GM21717 (cell line): ENCODE results near the gene RASAL1.

ENCODE experiments used
- ATAC-seq: cut with Tn5 transposase; IDR thresholded peaks from one replicate; pipeline ENCODE4 v1.9.1; 2021; ENCODE audit warnings: mild to moderate bottlenecking, moderate library complexity; ENCODE audit not compliant: unreplicated experiment

Gene RASAL1

GRCh38 chr12:113099364-113099763 lies 36.2 kb downstream of the RASAL1 start:
- no peak for ATAC-seq

DNA sequence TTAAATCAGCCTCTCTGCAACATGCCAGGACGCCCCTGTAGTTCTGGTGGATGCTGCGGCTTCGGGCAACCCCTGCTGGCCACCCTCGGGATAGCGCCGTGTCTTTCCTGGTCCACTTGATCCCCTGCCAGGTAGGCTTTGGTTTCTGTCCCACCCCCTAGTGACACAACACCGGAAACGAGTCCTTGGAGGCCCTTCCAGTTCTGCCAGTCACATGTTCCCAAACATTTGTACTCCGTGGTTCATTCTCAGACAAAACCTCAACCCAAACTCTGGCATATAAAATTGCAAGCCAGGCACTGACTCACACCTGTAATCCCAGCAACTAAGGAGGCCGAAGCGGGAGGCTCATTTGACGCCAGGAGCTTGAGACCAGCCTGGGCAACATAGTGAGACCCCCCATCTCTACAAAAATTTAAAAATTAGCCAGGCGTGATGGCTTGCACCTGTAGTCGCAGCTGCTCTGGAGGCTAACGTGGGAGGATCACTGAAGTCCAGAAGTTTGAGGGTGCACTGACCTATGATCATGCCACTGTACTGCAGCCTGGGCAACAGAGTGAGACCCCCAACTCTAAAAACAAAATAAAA lies 37.0 kb downstream of the RASAL1 start:
- ATAC-seq, result peak; percentile 63

DNA sequence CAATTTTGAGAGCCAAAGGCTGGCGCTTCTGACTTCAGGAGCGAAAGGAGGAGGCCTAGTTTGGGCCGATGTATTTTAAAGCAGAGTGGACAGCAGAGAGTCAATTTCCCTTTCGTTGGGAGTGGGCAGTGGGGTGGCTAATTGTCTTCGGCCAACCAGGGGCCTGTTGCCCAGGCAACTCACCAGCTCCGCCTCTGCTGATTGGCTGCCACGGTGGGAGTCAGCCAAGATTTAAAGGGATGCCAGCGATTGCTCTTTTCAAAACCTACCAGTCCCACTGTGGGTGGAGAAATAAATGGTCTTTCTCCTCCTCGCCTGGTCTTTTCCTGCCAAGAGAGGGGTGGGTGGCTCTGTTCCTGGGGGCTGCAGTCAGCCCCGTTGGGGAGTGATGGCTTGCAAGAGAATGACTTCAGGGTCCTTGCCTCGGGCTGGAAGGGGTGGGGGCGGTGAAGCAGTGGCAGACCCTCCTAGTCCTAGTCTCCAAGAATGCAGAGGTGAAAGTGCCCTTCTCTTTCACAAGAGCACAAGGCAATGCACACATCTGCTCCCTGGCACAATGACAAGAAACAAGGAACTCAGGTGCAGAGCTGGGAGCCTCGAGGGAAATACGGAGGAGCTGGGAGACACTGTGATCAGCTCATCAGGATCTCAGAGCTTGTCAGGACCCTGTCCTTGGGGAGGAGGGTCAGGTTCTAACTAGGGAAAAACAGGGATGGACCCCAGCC lies 37.7 kb downstream of the RASAL1 start:
- no peak for ATAC-seq

DNA sequence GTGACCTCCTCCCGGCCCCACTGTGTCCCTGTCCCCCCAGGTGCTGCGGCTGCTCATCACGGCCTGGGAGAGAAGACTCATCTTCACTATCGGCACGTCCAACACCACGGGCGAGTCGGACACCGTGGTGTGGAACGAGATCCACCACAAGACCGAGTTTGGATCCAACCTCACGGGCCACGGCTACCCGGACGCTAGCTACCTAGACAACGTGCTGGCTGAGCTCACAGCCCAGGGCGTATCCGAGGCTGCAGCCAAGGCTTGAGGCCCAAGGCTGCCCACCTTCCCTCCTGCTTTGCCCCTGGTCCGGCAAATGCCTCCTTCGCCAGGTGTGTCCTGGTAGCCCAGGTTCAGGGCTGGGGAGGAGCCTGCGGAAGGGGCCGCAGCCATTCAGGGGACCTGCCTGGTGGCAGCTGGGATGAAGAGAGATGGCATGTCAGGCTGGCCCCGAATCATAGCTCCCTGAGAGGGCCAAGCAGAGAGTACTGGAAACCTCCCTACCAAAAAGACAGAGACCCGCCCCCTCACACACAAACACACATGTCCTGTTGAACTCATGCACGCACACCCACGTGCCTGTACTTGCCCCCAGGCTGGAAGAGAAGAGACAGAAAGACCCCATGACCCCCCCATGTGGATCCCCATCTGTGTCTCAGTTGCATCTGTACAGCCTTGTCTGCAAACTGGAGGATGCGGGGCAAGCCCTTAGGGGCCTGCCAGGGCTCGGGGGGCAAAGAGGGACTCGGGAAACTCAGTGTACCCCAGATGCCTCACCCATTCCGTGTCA lies 38.7 kb downstream of the RASAL1 start:
- no peak for ATAC-seq

DNA sequence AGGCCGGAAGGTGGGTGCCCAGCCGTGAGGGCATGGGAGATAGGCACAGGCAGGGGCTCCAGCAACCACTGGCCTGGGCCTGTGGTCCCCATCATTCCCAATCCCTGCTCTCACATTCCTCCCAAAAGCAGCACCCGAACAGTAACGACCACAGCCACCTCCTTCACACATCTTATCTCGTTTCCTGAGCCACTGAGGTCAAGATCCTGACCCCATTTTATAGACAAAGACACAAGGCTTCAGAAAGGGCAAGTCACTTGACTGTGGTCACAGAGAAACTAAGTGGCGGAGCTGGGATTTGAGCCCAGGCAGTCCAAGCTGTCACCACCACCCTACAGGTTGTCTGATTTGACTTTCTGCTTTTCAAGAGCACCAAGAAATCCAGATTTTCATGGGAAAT lies 40.2 kb downstream of the RASAL1 start:
- ATAC-seq, result no peak

DNA sequence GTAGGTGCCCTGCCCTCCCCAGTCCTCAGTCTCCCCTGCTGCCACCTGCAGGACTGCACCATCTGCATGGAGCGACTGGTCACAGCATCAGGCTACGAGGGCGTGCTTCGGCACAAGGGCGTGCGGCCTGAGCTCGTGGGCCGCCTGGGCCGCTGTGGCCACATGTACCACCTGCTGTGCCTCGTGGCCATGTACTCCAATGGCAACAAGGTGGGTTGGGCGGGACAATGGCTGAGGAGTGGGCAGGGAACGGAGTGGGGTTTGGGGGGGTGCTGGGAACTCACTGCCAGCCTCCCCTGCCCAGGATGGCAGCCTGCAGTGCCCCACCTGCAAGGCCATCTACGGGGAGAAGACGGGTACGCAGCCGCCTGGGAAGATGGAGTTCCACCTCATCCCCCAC lies 40.8 kb downstream of the RASAL1 start:
- ATAC-seq, result no peak

DNA sequence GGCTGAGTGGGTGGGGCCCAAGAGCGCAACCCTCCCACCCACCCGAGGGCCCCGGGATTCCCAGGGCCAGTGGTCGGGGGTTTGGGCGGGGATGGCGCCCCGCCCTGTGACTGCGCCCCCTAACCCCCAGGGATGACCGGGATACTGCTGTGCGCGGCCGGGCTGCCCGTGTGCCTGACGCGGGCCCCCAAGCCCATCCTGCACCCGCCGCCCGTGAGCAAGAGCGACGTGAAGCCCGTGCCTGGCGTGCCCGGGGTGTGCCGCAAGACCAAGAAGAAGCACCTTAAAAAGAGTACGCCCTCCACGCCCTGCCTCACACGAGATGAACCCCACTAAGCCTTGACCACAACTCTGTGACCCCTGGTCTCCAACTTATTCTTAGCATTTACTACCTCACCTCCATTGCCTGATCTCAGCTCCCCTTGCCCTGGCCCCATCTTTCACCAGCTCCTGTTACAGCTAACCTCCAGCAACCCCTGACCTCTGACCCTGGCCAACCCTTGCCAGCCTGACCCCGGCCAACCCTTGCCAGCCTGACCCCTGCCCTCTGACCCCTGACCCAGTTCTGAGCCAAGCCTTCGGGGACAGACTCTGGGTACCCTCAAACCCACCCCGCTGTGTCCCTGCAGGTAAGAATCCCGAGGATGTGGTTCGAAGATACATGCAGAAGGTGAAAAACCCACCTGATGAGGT lies 42.0 kb downstream of the RASAL1 start:
- no peak for ATAC-seq

DNA sequence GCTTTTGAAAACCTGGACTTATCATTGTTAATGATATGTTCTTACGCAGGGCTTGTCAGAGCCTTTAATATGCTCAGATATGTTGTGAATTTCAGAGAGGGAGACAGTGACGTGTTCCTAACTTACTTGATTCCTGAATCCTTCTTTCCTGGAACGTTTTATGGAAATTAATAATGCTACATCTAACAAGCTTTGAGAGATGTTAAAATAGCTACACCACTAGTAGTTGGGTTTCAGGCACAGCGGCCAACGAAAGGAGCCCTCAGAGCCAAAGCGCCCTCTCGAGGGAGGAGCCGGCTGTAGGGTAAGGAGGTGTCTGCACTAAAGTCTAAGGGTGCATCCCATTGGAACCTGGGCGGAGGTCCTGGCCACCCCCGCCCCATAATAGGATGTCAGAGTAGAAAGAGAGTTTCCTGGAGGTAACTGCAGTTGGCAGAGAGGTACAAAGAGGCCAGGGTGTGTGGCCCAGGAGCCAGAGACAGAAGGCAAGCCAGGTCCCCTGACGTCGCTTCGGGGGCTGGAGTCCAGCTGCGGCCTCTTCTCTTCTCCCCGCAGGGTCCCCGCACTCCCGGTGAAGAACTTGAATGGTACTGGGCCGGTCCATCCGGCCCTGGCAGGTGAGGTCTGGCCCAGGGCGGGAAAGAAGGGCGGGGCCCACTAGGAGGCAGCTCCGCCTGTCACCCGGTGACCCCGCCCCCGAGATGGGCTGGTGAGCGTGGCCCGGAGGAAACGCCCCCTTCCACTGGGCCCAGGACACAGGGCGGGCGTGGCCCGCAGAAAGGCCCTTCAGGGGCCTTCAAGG lies 42.8 kb downstream of the RASAL1 start:
- ATAC-seq, result no peak

GRCh38 chr12:113091506-113091905 lies 44.1 kb downstream of the RASAL1 start:
- ATAC-seq, result no peak

DNA sequence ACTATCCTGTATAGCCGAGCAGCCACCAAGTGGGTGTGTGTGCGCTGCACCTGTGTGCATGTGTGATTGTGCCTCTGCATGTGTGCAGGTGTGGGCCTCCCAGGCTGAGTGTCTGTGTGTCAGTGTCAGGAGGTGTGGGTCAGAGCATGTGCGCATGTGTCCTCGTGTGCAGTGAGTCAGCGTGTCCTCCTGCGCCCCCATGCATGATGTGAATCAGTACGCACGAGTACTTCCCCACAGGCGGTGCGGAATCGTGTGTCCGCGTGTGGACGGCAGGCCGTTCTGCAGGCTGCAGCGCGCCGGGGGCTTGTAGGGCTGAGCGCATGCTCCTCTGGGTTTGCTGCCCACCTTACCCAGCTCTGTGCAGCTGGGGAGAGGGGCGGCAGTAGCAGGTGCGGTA lies 44.8 kb downstream of the RASAL1 start:
- no peak for ATAC-seq

- no peak for ATAC-seq
Measured at GRCh38 chr12:113089839-113090238, 45.7 kb downstream of the RASAL1 start.

DNA sequence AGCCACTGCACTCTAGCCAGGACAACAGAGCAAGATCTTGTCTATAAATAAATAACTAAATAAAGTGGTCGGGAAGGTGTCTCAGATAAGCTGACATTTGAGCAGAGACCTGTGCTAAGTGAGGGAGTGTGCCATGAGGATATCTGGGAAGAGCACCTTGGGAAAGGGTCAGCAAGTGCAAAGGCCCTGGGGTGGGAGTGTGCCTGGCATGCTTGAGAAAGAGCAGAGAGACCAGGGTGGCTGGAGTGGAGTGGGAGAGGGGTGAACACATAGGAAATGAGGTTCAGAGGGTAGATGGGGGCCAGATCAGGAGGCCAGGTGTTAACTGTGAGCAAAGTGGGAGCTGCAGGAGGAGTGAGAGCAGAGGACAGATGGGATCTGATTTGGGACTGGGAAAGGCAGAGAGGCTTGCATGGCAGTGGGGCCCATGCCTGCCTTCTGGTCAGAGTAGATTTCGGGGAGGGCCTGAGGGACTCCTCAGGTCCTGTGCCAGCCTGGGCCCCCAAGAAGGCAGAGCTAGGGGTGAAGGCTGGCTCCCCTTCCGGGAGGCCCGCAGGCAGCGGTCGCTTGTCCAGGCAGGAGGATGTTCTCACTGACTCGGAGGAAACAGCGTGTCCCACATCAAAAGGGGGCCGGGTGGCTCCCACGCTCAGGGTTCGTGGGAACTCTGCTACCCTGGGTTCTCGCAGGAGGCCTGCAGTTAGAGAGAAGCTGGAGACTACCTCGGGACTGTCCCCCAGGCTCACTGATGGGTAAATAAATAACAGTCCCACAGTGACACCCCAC lies 46.4 kb downstream of the RASAL1 start:
- ATAC-seq, result no peak

GRCh38 chr12:113088037-113088436 lies 47.5 kb downstream of the RASAL1 start:
- no peak for ATAC-seq

DNA sequence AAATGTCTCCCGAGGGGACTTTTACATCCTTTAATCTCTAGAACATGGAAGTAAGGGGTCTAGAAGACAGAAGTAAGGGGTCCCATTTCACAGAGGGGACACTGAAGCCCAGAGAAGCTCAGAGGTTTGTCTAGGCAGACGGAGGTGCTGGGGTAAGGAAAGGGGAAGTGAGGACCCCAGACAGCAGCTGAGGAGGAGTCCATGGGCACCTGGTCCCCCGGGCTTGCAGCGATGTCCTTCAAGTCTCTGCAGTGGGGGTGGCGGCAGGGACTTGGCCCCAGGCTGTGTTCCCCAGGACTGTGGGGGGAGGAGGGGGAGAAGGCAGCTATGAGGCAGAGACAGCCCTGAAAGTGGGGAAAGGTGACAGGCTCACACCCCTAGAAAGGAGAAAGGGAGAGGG lies 48.4 kb downstream of the RASAL1 start:
- no peak for ATAC-seq

DNA sequence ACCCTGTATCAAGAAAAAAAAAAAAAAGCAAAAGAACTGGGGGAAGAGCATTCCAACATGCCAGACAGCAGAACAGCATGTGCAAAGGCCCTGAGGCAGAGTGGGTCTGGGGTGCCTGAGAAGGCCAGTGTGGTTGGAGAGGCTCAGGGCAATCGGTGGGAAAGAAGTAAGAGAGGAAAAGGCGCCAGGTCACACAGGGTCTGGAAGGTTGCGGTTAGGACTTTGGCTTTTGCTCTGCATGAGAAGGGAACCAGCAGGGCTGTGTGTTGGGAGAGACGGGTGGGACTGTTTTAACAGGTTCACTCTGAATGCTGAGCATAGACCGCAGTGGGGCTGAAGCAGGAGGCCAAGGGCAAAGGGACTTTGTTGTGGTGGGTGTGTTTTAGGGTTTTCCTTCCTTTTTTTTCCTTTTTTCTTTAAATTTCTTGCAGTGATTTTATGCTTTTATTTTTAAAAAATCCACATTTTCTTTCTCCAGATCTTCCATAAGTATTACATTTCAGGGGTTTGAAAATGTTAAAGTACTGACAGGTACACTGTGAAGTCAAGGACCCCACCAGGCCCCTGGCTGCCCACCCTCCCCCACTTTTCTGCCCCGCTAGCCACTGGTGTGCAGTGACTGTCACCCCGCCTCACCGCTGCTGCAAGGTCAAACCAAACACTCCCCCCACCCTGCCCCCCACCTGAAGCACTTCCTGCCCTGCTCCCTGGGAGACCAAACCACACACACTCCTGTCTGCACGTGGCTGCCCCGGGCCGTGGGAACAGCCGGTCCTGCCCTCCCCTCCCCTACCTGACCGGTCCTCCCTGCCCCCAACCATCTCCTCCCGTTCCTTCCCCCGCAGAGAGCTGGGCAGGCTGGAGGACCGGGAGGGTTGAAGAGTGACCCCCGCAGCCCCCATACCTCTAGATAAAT lies 49.1 kb downstream of the RASAL1 start:
- ATAC-seq, result no peak

GRCh38 chr12:113083863-113084435 lies 51.6 kb downstream of the RASAL1 start:
- no peak for ATAC-seq

- no peak for ATAC-seq
Measured at GRCh38 chr12:113082486-113083148, 52.9 kb downstream of the RASAL1 start.

DNA sequence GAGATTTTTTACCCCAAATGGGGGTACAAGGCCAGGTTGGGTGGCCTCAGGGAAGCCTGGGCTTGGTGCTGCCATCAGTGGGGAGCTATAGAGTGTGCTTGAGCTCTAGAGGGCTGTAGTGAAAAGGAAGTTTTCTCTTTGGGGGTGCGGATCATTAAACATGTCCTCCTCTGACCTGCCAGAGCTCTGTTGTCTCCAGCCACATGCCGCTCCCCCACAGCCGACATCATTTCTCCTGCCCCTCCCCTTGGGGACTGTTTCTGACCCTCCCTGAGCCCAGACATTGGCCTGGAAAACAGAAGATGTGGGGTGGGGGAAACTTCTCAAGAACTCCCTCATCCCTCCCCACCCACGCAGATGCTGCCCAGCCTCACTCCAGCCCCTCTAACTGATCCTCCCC lies 53.7 kb downstream of the RASAL1 start:
- no peak for ATAC-seq
